ENCODE results near the gene FBRSL1.

FBRSL1 gene

GRCh38 chr12:132511516-132512196 lies 21.7 kb downstream of the FBRSL1 start:
- no peak for TF ChIP-seq CTCF (IDR thresholded peaks at IDR 0.05; ENCODE audit: control insufficient read depth, insufficient read depth, low read depth, low read length, missing control alignments)
- no peak overlapping the region for H3K4me3 ChIP-seq (ENCODE audit: control insufficient read depth, low read depth, low read length)
- DNase-seq (ENCODE audit: low read depth) = no peak

DNA sequence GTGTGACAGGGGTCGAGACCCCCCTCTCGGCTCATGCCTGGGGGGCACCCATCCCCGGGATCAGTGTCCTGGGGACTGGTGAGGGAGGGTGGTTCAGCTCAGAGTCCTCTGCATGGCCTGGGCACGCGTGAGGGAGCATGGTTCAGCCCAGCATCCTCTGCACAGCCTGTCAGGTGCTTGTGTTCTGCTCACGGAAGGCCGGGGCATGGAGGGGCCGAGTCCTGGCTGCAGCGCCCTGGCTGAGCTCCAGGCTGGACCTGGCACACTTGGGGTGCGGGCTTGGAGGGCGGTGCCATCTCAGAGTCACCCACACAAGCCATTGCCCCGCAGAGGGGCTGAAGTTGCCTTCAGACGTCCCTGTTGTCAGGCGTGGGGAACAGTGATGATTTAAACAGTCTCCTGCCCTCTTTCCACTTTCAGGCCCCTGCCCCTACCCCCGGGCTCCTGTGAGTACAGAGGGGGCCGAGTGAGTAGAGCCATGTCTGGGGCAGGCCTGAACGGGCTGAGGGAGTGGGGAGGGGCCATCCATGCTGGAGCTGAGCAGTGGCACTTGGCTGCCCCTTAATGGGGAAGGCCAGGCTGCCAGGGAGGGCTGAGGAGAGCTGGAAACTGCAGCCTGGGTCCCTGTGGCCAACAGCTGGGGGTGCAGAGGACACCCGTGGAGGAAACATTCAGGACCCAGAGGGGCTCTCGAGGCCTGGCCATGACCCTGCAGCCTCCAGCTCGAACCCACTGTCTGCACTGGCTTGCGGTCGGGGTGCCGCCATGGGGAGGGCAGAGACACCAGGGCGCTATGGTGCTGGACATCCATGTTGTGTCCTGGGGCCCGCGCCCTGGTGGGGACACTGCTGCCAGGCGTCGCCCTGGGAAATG lies 22.5 kb downstream of the FBRSL1 start:
- TF ChIP-seq CTCF (IDR thresholded peaks at IDR 0.05; ENCODE audit: control insufficient read depth, insufficient read depth, low read depth, low read length, missing control alignments) = no peak
- H3K4me3 ChIP-seq (ENCODE audit: control insufficient read depth, low read depth, low read length) = no peak overlapping the region
- no peak for DNase-seq (ENCODE audit: low read depth)

- peak; percentile 21 for DNase-seq (ENCODE audit: low read depth)
- TF ChIP-seq CTCF (IDR thresholded peaks at IDR 0.05; ENCODE audit: control insufficient read depth, insufficient read depth, low read depth, low read length, missing control alignments) = no peak
- H3K4me3 ChIP-seq (ENCODE audit: control insufficient read depth, low read depth, low read length) = no peak overlapping the region
Observed at GRCh38 chr12:132513070-132513398, 23.1 kb downstream of the FBRSL1 start.

DNA sequence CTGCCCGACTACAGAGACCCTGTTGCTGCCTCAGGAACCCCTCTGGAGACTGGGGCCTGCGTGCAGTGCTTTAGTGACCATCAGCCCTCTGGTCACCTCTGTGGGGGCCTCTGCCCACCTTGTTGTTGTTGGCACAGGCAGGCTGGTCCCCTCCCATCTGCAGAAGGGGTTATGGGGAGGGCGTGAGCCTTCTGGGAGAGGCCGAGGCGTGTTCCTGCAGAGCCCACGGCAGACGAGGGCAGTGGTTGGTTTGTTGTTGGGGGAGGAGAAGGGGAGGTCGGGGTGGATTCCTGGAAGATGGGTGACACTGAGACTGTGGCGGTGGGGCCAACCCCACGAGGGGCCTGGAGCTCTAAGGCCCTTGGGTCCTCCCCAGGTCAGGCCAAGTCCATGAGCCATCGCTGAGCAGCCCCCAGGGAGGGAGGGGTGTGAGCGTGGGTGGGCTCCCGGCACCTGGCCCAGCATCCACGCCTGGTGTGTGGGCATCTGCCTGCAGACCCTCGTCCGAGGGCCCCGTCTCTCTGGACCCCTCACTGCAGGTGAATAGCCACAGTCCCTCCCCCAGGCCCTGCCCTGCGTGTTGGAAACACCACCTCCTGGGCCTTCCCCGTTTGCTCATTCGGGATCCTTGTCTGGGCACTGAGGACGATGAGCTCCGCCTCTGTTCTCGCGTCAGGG lies 23.6 kb downstream of the FBRSL1 start:
- no peak for DNase-seq (ENCODE audit: low read depth)

DNA sequence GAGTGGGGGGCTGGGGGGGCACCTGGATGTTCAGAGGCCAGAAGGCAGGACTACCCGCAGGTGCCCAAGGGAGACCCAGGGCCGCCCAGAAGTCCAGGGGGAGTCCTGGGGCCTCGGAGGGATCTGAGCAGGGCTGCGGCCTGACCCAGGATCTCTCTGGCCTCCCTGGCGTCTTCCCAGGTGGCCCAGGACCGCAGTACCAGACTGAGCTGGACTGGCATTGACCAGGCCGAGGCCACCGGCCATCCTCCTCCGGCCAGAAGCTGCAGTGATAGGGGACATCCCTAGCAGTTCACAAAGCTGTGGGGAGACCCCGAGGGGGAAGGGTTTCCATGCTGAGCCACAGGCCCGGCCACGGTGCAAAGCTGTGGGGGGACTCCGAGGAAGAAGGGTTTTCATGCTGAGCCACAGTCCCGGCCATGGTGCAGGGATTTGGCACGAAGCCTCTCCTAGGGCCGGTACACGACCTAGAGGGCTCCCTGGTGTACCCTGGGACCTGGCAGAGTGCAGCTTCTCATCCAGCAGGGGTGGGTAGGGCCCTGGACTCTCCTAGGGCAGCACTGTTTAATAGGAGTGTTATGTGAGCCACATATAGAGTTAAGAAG lies 24.4 kb downstream of the FBRSL1 start:
- H3K4me3 ChIP-seq (ENCODE audit: control insufficient read depth, low read depth, low read length) = no peak overlapping the region
- no peak for TF ChIP-seq CTCF (IDR thresholded peaks at IDR 0.05; ENCODE audit: control insufficient read depth, insufficient read depth, low read depth, low read length, missing control alignments)
- DNase-seq (ENCODE audit: low read depth) = no peak

More for the DNA sequence above, 23.6 kb downstream of the FBRSL1 start:
- H3K4me3 ChIP-seq (ENCODE audit: control insufficient read depth, low read depth, low read length) = no peak overlapping the region
- TF ChIP-seq CTCF (IDR thresholded peaks at IDR 0.05; ENCODE audit: control insufficient read depth, insufficient read depth, low read depth, low read length, missing control alignments) = no peak

- DNase-seq (ENCODE audit: low read depth) = no peak
- no peak overlapping the region for H3K4me3 ChIP-seq (ENCODE audit: control insufficient read depth, low read depth, low read length)
- TF ChIP-seq CTCF (IDR thresholded peaks at IDR 0.05; ENCODE audit: control insufficient read depth, insufficient read depth, low read depth, low read length, missing control alignments) = no peak
Observed at GRCh38 chr12:132514838-132515237, 24.9 kb downstream of the FBRSL1 start.
